ENCODE data around the gene GSTO1. TPM values are rescaled to one million over a fixed set of nuclear protein-coding genes. Genes with fewer than 3 reads are reported as not detected.

The GSTO1 gene
- total RNA-seq, 1 experiment from 2014 or later = 134 TPM

- ChIA-PET CTCF (no interaction called here), POLR2A (no interaction called here)
- BruUV-seq (replicated peaks) = no TSS peak
- Histone ChIP-seq H3K9me3 (ENCODE audit: control insufficient read depth, insufficient read depth, low read depth, low read length) (no peaks in the 10 kb centered on the region), H3K36me3 (ENCODE audit: control insufficient read depth, insufficient read depth, low read length) (no peaks in the 10 kb centered on the region), H3K27me3 (ENCODE audit: control insufficient read depth, insufficient read depth, low read length) (peaks cover 19% of the 10 kb centered on the region), H3K4me1 (ENCODE audit: control insufficient read depth, insufficient read depth, low read length) (no peaks in the 10 kb centered on the region), H3K27ac (ENCODE audit: low read length) (no peak overlapping the region), H3K4me3 (ENCODE audit: low read depth in 2 of 2, low read length in 2 of 2) (no peak overlapping the region)
- DNase-seq (ENCODE audit: low read depth, low spot score) = no peak
- intact Hi-C loops (cut with micrococcal nuclease; ENCODE audit: unreplicated experiment) (loop anchor here (1.0 to 5.0 kb wide), 2 partner anchors 164 to 322 kb away; no protein-coding TSS in a partner anchor), in situ Hi-C loops (cut with HindIII; ENCODE audit: low pct_unique_long_range_greater_than_20kb, low sequenced_read_pairs) (no loop called here)
- ATAC-seq = peak; percentile 85
- no peak for TF ChIP-seq SIN3A (IDR thresholded peaks at IDR 0.05; ENCODE audit: borderline replicate concordance, insufficient read depth, low read depth, low read length)
- peak; percentile 84 for TF ChIP-seq CTCF (IDR thresholded peaks at IDR 0.05)
These were observed 45.0 kb upstream of the GSTO1 start for GRCh38 chr10:104209575-104210198.

GRCh38 chr10:104216631-104217030 is 38.1 kb upstream of the GSTO1 start:
- Histone ChIP-seq H3K4me3 (ENCODE audit: low read depth in 2 of 2, low read length in 2 of 2) (no peak overlapping the region), H3K27me3 (ENCODE audit: control insufficient read depth, insufficient read depth, low read length) (peaks cover 16% of the 10 kb centered on the region), H3K36me3 (ENCODE audit: control insufficient read depth, insufficient read depth, low read length) (no peaks in the 10 kb centered on the region), H3K9me3 (ENCODE audit: control insufficient read depth, insufficient read depth, low read depth, low read length) (no peaks in the 10 kb centered on the region), H3K4me1 (ENCODE audit: control insufficient read depth, insufficient read depth, low read length) (no peaks in the 10 kb centered on the region), H3K27ac (ENCODE audit: low read length) (no peak overlapping the region)
- ChIA-PET CTCF (no interaction called here), POLR2A (no interaction called here)
- intact Hi-C loops (cut with micrococcal nuclease; ENCODE audit: unreplicated experiment) = no loop called here
- no peak for ATAC-seq
- in situ Hi-C loops (cut with HindIII; ENCODE audit: low pct_unique_long_range_greater_than_20kb, low sequenced_read_pairs) = no loop called here
- DNase-seq (ENCODE audit: low read depth, low spot score) = no peak
- no peak for TF ChIP-seq CTCF (IDR thresholded peaks at IDR 0.05)
- TF ChIP-seq TCF7L2 (IDR thresholded peaks at IDR 0.05; ENCODE audit: low read depth, low read length) = no peak
- BruUV-seq (replicated peaks) = no TSS peak

GRCh38 chr10:104218751-104219150 is 35.9 kb upstream of the GSTO1 start:
- intact Hi-C loops (cut with micrococcal nuclease; ENCODE audit: unreplicated experiment) (no loop called here), in situ Hi-C loops (cut with HindIII; ENCODE audit: low pct_unique_long_range_greater_than_20kb, low sequenced_read_pairs) (no loop called here)
- peaks cover 11% of the 10 kb centered on the region; the same call in 1 of the 2 replicates for H3K27me3 ChIP-seq (ENCODE audit: control insufficient read depth, insufficient read depth, low read length)
- POLR2A ChIA-PET = no interaction called here
- TF ChIP-seq, protein P1, sequence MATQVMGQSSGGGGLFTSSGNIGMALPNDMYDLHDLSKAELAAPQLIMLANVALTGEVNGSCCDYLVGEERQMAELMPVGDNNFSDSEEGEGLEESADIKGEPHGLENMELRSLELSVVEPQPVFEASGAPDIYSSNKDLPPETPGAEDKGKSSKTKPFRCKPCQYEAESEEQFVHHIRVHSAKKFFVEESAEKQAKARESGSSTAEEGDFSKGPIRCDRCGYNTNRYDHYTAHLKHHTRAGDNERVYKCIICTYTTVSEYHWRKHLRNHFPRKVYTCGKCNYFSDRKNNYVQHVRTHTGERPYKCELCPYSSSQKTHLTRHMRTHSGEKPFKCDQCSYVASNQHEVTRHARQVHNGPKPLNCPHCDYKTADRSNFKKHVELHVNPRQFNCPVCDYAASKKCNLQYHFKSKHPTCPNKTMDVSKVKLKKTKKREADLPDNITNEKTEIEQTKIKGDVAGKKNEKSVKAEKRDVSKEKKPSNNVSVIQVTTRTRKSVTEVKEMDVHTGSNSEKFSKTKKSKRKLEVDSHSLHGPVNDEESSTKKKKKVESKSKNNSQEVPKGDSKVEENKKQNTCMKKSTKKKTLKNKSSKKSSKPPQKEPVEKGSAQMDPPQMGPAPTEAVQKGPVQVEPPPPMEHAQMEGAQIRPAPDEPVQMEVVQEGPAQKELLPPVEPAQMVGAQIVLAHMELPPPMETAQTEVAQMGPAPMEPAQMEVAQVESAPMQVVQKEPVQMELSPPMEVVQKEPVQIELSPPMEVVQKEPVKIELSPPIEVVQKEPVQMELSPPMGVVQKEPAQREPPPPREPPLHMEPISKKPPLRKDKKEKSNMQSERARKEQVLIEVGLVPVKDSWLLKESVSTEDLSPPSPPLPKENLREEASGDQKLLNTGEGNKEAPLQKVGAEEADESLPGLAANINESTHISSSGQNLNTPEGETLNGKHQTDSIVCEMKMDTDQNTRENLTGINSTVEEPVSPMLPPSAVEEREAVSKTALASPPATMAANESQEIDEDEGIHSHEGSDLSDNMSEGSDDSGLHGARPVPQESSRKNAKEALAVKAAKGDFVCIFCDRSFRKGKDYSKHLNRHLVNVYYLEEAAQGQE (IDR thresholded peaks at IDR 0.05; ENCODE audit: insufficient read depth in 1 of 2, low read depth in 2 of 2, low read length in 1 of 2) = no peak
- TF ChIP-seq CTCF (IDR thresholded peaks at IDR 0.05) = no peak
- TF ChIP-seq TCF7L2 (IDR thresholded peaks at IDR 0.05; ENCODE audit: low read depth, low read length) = no peak
- TF ChIP-seq POLR2AphosphoS5 (IDR thresholded peaks at IDR 0.05; ENCODE audit: low read depth, low read length) = no peak
- no peak for TF ChIP-seq SIN3A (IDR thresholded peaks at IDR 0.05; ENCODE audit: borderline replicate concordance, insufficient read depth, low read depth, low read length)
- no TSS peak for BruUV-seq (replicated peaks)
- no peaks in the 10 kb centered on the region for H3K36me3 ChIP-seq (ENCODE audit: control insufficient read depth, insufficient read depth, low read length)
- H3K9me3 ChIP-seq (ENCODE audit: control insufficient read depth, insufficient read depth, low read depth, low read length) = no peaks in the 10 kb centered on the region
- H3K27ac ChIP-seq (ENCODE audit: low read length) = no peak overlapping the region
- DNase-seq (ENCODE audit: low read depth, low spot score) (no peak), ATAC-seq (no peak)
- CTCF ChIA-PET = no interaction called here
- H3K4me3 ChIP-seq (ENCODE audit: low read depth in 2 of 2, low read length in 2 of 2) = no peak overlapping the region
- no peaks in the 10 kb centered on the region for H3K4me1 ChIP-seq (ENCODE audit: control insufficient read depth, insufficient read depth, low read length)

All from Panc1 (cell line).